Memory B cell (primary cell): ENCODE measurements around the gene IPO4.

Experiments used
- ATAC-seq: fragments of 150-1000 bp; cut with Tn5 transposase; 2 replicates; pipeline ENCODE4 v1.10.0; 2021; ENCODE audit warnings: low read depth, mild to moderate bottlenecking, moderate library complexity
- DNase-seq, 2 donors: peaks; one replicate each; pipeline ENCODE4 v3.0.0; 2022; ENCODE audit warnings: low spot score in 2 of 2
- H3K27ac Mint-ChIP-seq: one replicate; pipeline ENCODE4 v1.8.0; 2022; ENCODE audit warnings: mild to moderate bottlenecking, moderate library complexity, mixed read lengths
- H3K27me3 Mint-ChIP-seq: one replicate; pipeline ENCODE4 v1.8.0; 2022; ENCODE audit warnings: mixed read lengths
- H3K36me3 Mint-ChIP-seq: one replicate; pipeline ENCODE4 v1.8.0; 2022; ENCODE audit warnings: mild to moderate bottlenecking, mixed read lengths
- H3K4me1 Mint-ChIP-seq: one replicate; pipeline ENCODE4 v1.8.0; 2022; ENCODE audit warnings: mixed read lengths
- H3K4me3 Mint-ChIP-seq: one replicate; pipeline ENCODE4 v1.8.0; 2022; ENCODE audit warnings: mild to moderate bottlenecking, moderate library complexity, mixed read lengths
- H3K9me3 Mint-ChIP-seq: one replicate; pipeline ENCODE4 v1.8.0; 2022; ENCODE audit warnings: mixed read lengths

Gene IPO4

GRCh38 chr14:24194186-24194872, 5.7 kb upstream of the IPO4 start:
- Mint-ChIP-seq H3K36me3 (peaks cover 16% of the 10 kb centered on the region), H3K4me1 (peaks cover 39% of the 10 kb centered on the region), H3K27ac (peak overlapping the region; percentile 99), H3K9me3 (no peaks in the 10 kb centered on the region), H3K27me3 (no peaks in the 10 kb centered on the region), H3K4me3 (peak overlapping the region; percentile 95)
- DNase-seq = no peak
- ATAC-seq = no peak

GRCh38 chr14:24192933-24193332, 4.3 kb upstream of the IPO4 start:
- Mint-ChIP-seq H3K27ac (peak overlapping the region; percentile 38), H3K4me3 (no peak overlapping the region), H3K36me3 (peaks cover 11% of the 10 kb centered on the region), H3K9me3 (no peaks in the 10 kb centered on the region), H3K27me3 (no peaks in the 10 kb centered on the region), H3K4me1 (peaks cover 33% of the 10 kb centered on the region)
- DNase-seq (no peak), ATAC-seq (no peak)

GRCh38 chr14:24190416-24190815, 1.8 kb upstream of the IPO4 start:
- DNase-seq = no peak
- H3K4me1 Mint-ChIP-seq = peaks cover 33% of the 10 kb centered on the region
- no peak for ATAC-seq
- H3K4me3 Mint-ChIP-seq = no peak overlapping the region
- peaks cover 13% of the 10 kb centered on the region for H3K36me3 Mint-ChIP-seq
- no peaks in the 10 kb centered on the region for H3K9me3 Mint-ChIP-seq
- H3K27me3 Mint-ChIP-seq = no peaks in the 10 kb centered on the region
- H3K27ac Mint-ChIP-seq = no peak overlapping the region

- Mint-ChIP-seq H3K9me3 (no peaks in the 10 kb centered on the region), H3K4me1 (peaks cover 26% of the 10 kb centered on the region), H3K36me3 (peaks cover 15% of the 10 kb centered on the region), H3K27ac (peak overlapping the region; percentile 93), H3K4me3 (no peak overlapping the region), H3K27me3 (no peaks in the 10 kb centered on the region)
- ATAC-seq (no peak), DNase-seq (no peak)
Measured at GRCh38 chr14:24189460-24189859, 844 bp upstream of the IPO4 start.

- H3K27me3 Mint-ChIP-seq = no peaks in the 10 kb centered on the region
- H3K27ac Mint-ChIP-seq = peak overlapping the region; percentile 93
- peak overlapping the region; percentile 89 for H3K4me3 Mint-ChIP-seq
- peaks cover 21% of the 10 kb centered on the region for H3K4me1 Mint-ChIP-seq
- no peak for ATAC-seq
- peaks cover 15% of the 10 kb centered on the region for H3K36me3 Mint-ChIP-seq
- no peak for DNase-seq
- H3K9me3 Mint-ChIP-seq = no peaks in the 10 kb centered on the region
Measured at GRCh38 chr14:24189059-24189375, 401 bp upstream of the IPO4 start.

- H3K4me1 Mint-ChIP-seq = peaks cover 19% of the 10 kb centered on the region
- H3K27me3 Mint-ChIP-seq = no peaks in the 10 kb centered on the region
- H3K27ac Mint-ChIP-seq = peak overlapping the region; percentile 93
- ATAC-seq (no peak), DNase-seq (no peak)
- H3K4me3 Mint-ChIP-seq = peak overlapping the region; percentile 89
- H3K36me3 Mint-ChIP-seq = peaks cover 12% of the 10 kb centered on the region
- H3K9me3 Mint-ChIP-seq = no peaks in the 10 kb centered on the region
Measured at GRCh38 chr14:24187539-24187915, 1.1 kb downstream of the IPO4 start.

GRCh38 chr14:24186831-24187538, 1.6 kb downstream of the IPO4 start:
- ATAC-seq (no peak), DNase-seq (no peak)
- H3K4me3 Mint-ChIP-seq = peak overlapping the region; percentile 75
- H3K27me3 Mint-ChIP-seq = no peaks in the 10 kb centered on the region
- peaks cover 18% of the 10 kb centered on the region for H3K4me1 Mint-ChIP-seq
- H3K36me3 Mint-ChIP-seq = peaks cover 10% of the 10 kb centered on the region
- peak overlapping the region; percentile 40 for H3K27ac Mint-ChIP-seq
- H3K9me3 Mint-ChIP-seq = no peaks in the 10 kb centered on the region

- DNase-seq (no peak), ATAC-seq (no peak)
- Mint-ChIP-seq H3K27me3 (no peaks in the 10 kb centered on the region), H3K4me3 (no peak overlapping the region), H3K36me3 (peaks cover 16% of the 10 kb centered on the region), H3K9me3 (no peaks in the 10 kb centered on the region), H3K27ac (peak overlapping the region; percentile 62), H3K4me1 (peaks cover 21% of the 10 kb centered on the region)
Measured at GRCh38 chr14:24185741-24186140, 2.9 kb downstream of the IPO4 start.

- H3K27me3 Mint-ChIP-seq = no peaks in the 10 kb centered on the region
- H3K4me3 Mint-ChIP-seq = no peak overlapping the region
- no peaks in the 10 kb centered on the region for H3K9me3 Mint-ChIP-seq
- DNase-seq (no peak), ATAC-seq (no peak)
- peaks cover 16% of the 10 kb centered on the region for H3K36me3 Mint-ChIP-seq
- H3K4me1 Mint-ChIP-seq = peaks cover 20% of the 10 kb centered on the region
- no peak overlapping the region for H3K27ac Mint-ChIP-seq
Measured at GRCh38 chr14:24185026-24185425, 3.6 kb downstream of the IPO4 start.

- DNase-seq = no peak
- H3K9me3 Mint-ChIP-seq = no peaks in the 10 kb centered on the region
- H3K27ac Mint-ChIP-seq = no peak overlapping the region
- no peak overlapping the region for H3K4me3 Mint-ChIP-seq
- peaks cover 19% of the 10 kb centered on the region for H3K4me1 Mint-ChIP-seq
- H3K36me3 Mint-ChIP-seq = peaks cover 15% of the 10 kb centered on the region
- H3K27me3 Mint-ChIP-seq = no peaks in the 10 kb centered on the region
- no peak for ATAC-seq
Measured at GRCh38 chr14:24184104-24184970, 4.3 kb downstream of the IPO4 start.

- ATAC-seq (no peak), DNase-seq (no peak)
- Mint-ChIP-seq H3K27ac (no peak overlapping the region), H3K4me3 (no peak overlapping the region), H3K27me3 (no peaks in the 10 kb centered on the region), H3K4me1 (peaks cover 18% of the 10 kb centered on the region), H3K36me3 (peaks cover 13% of the 10 kb centered on the region), H3K9me3 (no peaks in the 10 kb centered on the region)
Measured at GRCh38 chr14:24183014-24183481, 5.6 kb downstream of the IPO4 start.

- Mint-ChIP-seq H3K4me1 (peaks cover 13% of the 10 kb centered on the region), H3K4me3 (no peak overlapping the region), H3K27ac (no peak overlapping the region), H3K36me3 (peaks cover 13% of the 10 kb centered on the region), H3K27me3 (no peaks in the 10 kb centered on the region), H3K9me3 (no peaks in the 10 kb centered on the region)
- ATAC-seq (no peak), DNase-seq (no peak)
Measured at GRCh38 chr14:24182110-24182882, 6.3 kb downstream of the IPO4 start.

- H3K4me1 Mint-ChIP-seq = peaks cover 9% of the 10 kb centered on the region
- DNase-seq (no peak), ATAC-seq (peak; percentile 6)
- H3K4me3 Mint-ChIP-seq = no peak overlapping the region
- H3K27ac Mint-ChIP-seq = no peak overlapping the region
- no peaks in the 10 kb centered on the region for H3K27me3 Mint-ChIP-seq
- H3K9me3 Mint-ChIP-seq = no peaks in the 10 kb centered on the region
- peaks cover 15% of the 10 kb centered on the region for H3K36me3 Mint-ChIP-seq
Measured at GRCh38 chr14:24181371-24182077, 7.1 kb downstream of the IPO4 start.
